GM18511 (cell line): Measurements from ENCODE around the gene SPTLC2.

ENCODE experiments used
- ATAC-seq: cut with Tn5 transposase; IDR thresholded peaks from one replicate; pipeline ENCODE4 v1.9.1; 2021; ENCODE audit warnings: mild to moderate bottlenecking, moderate library complexity; ENCODE audit not compliant: unreplicated experiment

Gene SPTLC2

DNA sequence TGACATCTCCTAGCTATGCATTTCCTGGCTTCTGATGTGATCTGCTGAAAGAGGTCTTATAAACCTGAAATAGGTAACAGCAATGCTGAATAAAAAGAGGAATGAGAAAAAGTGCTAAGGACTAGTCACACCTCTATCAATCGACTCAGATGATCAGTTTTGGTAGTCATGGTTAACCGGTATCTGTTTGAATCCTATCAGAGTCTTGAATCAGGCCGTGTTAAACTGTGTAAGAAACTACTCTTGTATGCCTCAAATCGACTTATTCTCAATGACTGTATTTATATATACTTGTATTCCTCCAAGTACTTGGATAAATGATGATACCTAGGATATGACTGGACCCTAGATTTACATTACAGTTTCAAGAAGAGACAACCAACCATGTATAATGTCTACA, 107.1 kb downstream of the SPTLC2 start:
- no peak for ATAC-seq

DNA sequence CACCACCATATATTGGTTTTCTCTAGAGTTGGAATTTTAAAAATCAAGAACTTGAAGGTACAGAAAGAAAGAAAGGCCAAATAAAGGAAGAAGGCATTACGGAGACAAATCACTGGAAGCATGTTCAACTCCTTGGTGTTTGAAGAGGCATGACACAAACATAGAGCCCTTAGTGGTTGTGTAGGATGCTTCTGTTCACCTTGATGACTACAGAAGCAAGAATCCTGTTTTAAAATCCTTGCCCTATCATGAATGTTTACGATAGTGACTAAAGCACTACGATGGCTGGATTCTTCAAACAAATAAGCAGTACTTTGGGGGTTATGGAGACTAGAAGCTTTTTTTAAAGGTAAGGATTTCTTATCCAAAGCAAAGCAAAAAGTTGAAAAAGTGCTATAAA, 107.6 kb downstream of the SPTLC2 start:
- ATAC-seq = no peak

DNA sequence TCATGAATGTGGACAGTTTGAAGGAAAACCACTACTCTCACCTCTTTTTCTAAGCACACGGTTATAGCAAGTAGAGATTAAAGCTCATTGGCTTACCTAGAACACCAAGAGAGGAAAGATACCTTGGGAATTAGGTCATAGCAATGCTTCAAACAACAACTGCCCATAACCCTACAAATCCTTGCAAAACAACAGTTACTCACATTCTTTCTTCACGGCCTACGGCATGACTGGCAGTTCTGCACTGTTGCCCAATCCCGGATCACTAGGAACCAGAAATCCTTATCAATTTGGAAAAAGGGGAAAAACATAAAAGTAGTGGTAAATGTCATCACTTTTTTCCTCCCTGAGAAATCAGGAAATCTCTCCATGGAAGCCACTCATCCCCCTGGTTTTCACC, 108.2 kb downstream of the SPTLC2 start:
- no peak for ATAC-seq

DNA sequence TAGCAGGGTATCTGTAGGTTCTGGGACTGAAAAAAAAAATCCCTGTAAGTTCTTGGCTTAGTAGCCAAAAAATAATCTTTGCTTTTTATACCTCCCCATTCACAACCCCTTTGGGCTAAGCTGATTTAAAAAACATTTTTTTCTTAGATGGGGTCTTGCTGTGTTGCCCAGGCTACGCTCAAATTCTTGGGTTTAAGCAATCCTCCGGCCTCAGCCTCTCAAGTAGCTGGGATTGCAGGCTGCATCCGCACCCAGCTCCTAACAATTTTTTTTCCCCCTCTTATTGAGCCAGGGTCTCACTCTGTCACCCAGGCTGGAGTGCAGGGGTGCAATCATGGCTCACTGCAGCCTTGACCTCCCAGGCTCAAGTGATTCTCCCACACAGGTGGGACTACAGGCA, 108.7 kb downstream of the SPTLC2 start:
- no peak for ATAC-seq

DNA sequence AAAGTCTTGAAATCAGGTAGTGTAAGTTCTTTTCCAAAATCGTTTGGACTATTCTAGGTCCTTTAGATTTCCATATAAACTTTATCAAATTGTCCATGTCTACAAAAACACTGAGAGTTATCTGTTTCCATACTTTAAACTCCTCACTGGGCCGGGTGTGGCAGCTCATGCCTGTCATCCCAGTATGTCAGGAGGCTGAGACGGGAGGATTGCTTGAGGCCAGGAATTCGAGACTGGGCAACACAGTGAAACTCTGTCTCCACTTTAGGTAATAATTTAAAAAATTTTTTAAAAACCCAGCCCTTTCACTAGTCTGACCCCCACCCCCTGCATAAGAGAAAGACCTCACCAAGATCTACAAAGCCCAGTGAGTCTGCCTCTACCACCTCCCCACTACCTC, 111.4 kb downstream of the SPTLC2 start:
- no peak for ATAC-seq

DNA sequence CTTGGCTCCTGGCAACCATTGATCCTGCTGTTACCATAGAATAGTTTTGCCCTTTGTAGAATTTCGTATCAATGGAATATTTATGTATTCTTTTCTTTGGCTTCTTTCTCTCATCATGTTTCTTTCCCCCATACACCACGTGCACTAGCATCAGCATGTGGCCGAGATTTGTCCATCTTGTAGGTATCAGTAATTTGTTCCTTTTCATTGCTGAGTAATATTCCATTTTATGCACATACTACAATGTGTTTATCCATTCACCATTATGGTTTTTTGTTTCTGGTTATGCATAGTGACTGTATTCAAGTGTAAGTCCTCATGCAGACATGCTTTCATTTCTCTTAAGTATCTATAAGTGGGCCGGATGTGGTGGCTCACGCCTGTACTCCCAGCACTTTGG, 113.3 kb downstream of the SPTLC2 start:
- no peak for ATAC-seq

DNA sequence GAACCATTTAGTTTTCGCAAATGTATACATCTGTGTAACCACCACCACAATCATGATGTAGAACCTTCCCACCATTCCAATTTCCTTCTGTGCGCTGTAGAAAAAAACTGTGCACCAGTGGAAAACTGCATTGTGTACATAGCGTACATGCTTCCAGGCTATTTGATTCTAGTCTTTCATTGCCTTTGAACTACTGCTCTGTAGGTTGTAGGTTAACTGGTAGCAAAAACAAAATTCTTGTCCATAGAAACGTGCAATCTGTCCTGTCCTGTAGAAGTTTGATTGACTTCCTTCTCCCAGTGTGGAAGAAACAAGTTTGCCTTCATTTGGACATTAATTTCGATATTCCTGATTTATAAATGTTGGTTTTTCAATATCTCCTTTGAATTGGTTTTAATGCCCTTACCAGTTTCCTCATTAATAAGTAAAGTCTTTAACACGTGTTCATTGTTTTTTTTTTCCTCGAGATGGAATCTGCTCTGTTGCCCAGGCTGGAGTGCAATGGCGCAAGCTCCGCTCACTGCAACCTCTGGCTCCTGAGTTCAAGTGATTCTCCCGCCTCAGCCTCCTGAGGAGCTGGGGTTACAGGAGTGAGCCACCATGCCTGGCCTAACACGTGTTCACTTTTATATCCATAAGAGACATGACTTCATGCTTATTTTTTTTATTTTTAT, 114.2 kb downstream of the SPTLC2 start:
- no peak for ATAC-seq

DNA sequence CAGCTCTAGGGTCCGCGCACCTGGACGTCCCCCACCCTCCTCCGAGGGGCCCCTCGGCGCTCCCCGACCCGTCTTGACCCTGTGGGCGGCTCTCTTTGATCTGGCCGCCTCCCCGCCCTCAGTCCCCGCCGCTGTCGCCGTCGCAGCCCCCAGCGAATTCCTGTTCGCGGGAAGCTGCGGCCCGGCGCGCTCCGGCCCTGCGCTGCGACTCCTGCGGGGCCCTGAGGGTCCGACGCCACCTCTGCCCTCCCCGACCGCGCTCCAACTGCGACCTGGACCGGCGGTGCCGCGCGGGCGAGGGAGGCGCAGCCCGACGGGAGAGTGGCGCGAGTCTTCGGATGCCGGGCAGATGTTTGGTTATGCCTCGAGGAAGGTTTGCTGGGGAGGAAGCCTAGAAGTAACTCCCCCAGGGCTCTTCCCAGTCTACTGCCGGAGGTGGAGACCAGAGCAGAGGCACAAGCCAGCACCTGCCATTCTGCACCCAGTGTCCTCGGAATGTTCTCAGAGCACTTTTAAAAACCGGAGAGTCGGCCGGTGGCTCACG, 117.4 kb downstream of the SPTLC2 start:
- ATAC-seq = peak; percentile 38

DNA sequence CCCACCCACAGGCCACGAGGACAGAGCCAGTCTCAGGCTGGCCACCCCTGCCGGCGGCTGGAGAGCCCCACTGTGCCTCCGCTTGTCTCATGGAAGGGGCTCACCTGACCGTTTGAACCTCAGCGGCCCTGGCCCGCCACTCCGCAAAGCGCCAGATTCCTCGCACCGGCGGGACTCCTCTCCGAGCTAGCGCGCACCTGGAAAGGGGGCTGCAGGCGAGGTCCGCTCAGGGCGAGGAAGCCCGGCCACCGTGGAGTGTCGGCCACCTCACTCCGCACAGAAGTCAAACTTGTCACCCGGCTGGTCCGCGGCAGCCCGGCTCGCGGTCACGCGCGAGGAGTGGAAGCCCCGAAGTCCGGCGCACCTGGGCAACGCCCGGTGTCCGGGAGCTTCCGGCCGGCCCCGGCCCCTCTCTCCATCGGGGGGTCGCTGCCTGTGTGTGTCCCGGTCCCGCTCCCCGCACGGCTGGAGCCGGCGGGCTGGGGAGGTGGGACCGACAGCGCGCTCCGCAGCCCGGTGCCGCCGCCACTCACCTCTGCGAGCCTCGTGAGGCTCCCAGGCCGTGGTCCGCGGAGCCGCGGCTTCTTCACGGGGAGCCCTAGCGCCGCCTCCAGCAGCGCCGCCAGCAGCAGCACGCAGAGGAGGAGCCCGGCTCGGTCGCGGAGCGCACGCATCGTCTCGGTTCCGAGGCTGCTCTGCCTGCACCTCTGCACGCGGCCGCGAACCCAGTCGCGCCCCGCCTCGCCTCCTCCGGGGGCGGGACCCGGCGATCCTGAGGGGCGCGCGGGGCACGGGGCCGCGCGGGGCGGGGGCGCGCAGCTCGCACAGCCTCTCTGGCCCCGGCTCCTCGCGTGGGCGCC, 118.1 kb downstream of the SPTLC2 start, which contains the start of gene ISM2:
Gene ISM2 (minus strand): TSS at position 697 of the 860 bp plus-strand sequence. CDS start 23 bp downstream, at position 674.
- peak; percentile 72 for ATAC-seq

DNA sequence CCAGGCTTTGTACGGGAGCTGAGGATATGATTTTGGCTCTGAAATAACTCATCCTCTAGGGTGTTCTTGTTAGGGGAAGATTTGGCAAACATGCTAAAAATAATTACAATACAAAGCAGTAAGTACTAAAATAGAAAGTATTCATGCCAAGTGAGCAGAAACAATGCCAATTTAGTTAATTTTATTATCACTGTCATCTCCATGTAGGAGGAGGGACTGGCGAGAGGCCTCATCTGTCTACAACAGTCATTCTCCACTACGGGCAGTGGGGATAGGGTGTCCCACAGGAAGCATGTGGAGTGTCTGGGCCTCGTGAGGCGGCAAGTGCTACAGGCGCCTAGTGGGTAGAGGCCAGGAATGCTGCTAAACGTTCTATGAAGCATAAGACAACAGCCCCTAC, 121.1 kb downstream of the SPTLC2 start:
- ATAC-seq = no peak

DNA sequence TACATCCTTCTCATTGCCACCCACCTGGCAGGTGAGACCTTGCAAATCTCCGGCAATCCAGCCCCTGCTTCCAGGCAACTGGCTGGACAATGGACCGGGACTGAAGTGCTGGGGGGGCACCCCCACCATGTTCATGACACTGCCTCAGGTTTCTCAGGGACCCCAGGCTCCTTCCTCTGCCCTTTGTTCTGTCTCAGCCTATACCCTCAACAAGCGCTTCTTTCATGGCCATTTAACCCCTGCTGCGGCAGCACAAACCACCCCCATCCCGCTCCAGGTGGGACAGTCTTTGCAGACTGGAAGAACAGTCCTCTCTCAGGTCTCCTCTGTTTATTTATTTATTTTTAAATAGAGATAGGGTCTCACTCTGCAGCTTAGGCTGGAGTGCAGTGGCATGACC, 125.4 kb downstream of the SPTLC2 start:
- no peak for ATAC-seq

DNA sequence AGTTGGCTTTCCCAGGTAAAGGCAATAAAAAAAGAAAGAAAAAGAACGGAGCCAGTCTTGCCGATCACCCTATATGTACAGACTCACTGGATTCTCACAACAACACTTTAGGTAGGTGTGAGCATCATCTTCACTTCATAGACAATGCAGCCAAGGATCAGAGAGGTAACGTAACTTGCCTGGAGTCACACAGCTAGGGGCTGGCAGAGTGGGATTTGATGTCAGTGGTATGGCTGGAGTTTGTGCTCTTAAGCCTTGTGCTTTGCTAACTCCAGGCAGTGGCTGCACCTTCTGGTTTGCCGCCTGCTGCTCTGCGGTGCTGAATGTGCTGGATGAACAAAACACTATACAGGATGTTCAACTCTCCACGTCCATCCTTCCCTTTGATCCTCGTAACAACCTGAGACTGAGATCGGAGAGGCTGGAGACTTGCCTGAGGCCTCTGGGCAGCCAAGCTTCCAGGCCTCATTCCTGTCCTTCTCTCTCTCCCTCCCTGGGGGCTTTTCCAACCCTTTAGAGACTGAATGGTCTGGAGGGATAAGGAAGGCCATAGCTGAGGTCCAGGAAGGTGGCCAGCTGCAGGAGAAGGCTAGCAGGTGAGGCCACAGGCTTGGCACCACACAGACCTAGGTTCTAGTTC, 126.0 kb downstream of the SPTLC2 start:
- ATAC-seq = no peak

DNA sequence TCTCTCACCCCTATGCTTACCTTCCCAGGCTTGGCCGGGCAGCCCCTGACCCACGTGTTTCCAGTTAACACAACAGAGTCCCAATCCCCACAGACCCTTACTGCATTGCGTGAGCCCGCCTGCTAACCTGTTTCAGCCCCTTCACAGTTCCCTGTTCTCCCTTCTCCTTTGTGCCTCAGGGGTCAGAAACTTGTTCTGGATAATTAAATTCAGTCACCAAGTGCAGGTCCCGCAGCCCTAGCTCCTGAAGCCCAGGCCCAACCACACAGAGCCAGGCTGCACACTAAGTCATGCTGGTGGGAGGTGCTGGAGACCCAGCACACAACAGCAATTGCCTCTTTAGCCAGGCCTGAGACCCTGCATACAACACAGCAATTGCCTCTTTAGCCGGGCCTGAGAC, 127.4 kb downstream of the SPTLC2 start:
- ATAC-seq = no peak

DNA sequence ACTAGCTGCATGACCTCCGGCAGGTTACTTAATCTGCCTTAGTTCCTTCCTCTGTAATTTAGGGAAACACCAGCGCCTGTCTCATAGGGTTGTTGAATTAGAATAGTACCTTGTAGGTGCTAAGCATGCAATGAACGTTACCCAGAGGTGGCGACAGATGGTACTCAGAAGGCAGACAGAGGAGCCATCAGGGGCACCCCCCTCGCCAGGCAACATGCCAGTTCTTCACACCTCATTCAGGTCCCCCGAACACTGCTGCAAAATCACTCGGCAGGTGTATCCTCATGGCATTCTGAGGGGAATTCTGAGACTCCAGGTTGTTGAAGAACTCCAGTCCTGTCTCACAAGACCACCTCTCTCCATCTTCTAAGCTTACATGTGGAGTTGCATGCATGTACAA, 127.9 kb downstream of the SPTLC2 start:
- no peak for ATAC-seq

DNA sequence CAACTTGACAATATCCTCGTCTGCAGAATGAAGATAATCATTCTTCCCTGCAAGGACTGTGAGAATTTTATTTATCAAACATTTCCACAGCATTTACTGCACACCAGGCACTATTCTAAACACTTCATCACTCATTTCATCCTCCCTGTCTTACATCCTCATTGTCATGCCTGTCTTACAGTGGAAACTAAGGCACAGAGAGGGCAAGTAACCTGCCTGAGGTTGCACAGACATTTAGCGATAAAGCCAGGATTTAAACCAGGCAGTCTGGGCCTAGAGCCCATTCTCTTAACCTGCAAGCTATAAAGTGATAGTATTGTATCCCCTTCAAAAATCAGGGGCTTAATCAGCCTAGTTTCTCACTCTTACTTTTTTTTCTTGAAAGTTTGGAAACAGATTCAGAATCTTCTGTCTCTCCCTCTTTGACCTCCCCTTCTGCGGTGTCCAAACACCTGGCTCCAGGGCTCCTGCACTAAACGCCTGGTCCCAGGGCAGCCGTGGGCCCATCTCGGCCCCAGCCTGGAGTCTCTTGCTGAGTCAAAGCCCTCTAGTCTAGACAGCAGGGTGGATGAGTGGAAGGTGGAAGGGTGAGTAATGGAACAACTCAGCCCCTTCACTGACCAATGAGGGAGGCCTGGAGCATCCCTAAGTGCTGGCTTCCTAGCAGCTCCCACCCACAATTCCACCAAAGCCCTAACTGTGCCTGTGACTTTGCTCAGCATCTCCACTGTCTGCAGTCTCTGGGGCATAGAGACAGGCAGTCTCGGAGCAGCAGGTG, 130.3 kb downstream of the SPTLC2 start:
- ATAC-seq = no peak

DNA sequence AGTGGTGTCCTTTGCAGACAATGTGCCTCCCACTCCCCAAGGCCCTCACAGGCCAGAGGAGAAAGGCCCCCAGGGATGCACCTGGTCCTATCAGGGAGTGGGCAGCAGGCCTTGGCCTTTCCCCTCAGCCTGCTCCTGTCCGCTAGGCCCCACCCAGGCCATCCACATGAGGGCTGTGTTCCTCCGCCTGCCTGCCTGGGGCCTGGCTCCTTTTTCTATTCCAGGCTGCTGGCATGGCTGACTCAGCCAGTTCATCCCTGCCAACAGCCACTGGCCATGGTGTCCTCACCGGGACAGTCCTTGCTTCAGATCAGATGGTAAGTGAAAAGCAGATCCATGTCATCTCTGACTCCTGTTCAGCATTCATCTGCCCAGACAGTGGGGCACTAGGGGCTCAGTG, 131.2 kb downstream of the SPTLC2 start:
- ATAC-seq = no peak

DNA sequence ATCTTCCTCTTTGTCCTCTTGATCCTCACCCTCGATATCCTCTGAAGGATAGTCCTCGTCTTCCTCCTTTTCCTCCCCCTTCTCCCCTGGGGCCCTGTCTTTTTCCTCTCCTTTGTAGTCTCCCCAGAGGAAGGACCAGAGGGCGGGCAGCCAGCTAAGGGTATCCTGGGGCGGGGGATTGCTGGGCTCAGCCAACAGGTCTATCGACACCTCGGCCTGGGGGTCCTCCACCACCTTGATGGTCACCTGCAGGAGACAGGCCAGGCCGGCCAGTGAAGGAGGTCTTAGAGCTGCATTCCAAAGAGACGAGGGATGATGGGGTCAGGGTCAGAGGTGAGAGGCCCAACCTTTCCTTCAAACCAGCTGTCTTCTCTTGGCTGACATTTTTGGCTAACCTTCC, 134.0 kb downstream of the SPTLC2 start:
- ATAC-seq = no peak

DNA sequence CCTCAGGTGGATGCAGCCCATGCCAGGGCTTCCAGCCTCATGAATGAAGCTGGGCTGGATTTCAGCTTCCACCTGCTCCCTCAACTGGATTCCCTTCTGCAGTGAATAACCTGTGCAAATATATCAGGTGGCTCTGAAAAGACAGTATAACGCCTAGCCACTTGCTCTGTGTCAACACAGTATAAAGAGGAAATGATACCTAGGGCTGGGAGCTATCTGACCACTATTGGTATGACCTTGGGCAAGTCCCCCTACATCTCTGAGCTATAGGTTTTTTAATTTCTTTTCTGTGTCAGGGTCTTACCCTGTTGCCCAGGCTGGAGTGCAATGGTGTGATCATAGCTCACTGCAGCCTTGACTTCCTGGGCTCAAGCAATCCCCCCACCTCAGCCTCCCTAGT, 137.6 kb downstream of the SPTLC2 start:
- ATAC-seq = peak; percentile 90

DNA sequence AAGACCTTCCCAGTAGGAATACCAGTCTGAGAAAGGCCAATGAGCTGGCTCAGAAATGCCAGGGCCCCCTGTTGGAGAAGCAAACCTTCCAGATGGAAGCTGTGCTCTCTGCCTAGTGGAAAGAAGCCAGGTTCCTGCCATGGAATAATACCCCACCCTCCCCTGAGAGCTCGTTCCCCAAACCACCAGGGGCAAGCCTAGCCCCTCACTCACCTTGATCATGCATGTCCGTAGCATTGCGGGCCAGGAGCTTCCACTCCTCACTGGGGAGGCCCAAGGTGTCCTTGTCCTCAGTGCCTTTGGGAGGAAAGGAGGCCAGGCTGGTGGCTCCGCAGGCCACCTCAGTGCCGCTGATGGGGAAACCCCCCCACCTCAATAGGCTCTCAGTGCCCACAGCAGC, 138.4 kb downstream of the SPTLC2 start:
- ATAC-seq = no peak

DNA sequence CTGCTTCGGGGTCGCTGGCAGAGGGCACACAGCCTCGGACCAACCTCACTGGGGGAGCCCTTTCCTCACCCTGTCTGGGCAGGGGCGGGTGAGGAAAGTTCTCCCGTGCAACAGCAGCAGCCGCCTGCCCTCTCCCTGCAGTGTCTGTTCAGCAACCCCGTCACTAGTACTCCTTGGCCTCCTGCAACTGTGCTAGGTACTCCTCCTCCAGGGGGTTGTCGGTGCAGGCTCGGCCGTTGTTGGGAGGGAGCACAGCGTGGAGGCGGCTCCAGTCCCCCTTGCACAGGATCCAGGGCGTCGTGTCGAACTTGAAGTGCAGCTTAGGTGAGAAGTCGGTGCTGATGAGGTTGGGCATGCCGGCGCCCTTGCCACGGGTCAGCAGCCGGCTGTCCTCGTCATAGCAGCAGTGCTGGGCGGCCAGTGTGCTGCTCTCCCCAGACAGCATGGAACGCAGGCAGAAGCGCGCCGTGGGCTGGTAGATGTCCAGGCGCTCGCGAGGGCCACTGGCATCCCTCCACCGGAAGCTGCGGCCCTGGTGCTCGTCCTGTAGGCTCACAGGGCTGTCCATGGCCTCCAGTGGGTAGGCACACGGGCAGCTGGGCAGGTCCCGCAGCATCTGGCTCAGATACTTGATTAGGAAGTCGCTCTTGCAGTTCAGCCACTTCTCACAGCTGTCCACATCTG, 140.9 kb downstream of the SPTLC2 start:
- no peak for ATAC-seq
